GM12891 (cell line): ENCODE measurements around the gene TRANK1.

Experiments used
- DNase-seq: peaks from one replicate; pipeline ENCODE4 v3.0.0; 2011; ENCODE audit warnings: low spot score; ENCODE audit not compliant: insufficient read length
- FAIRE-seq: peaks from 2 replicates; lab custom pipeline; 2011; peaks lifted over from hg19 to GRCh38; lab: Jason Lieb, UNC
- PAX5 ChIP-seq: IDR thresholded peaks from 2 replicates; pipeline ENCODE4 v1.6.1; 2011; ENCODE audit warnings: low read length, moderate library complexity, mild to moderate bottlenecking; ENCODE audit not compliant: insufficient read depth, severe bottlenecking
- POLR2A ChIP-seq: IDR thresholded peaks from 2 replicates; pipeline ENCODE4 v1.6.1; 2011; ENCODE audit warnings: low read depth, low read length, control low read depth
- POLR2AphosphoS5 ChIP-seq: IDR thresholded peaks from 2 replicates; pipeline ENCODE4 v1.6.1; 2011; ENCODE audit warnings: low read depth, low read length, control low read depth
- POU2F2 ChIP-seq: IDR thresholded peaks from 2 replicates; pipeline ENCODE4 v1.6.1; 2011; ENCODE audit warnings: low read depth, mild to moderate bottlenecking, control low read depth, low read length, moderate library complexity
- SPI1 ChIP-seq: IDR thresholded peaks from 2 replicates; pipeline ENCODE4 v1.6.1; 2011; ENCODE audit warnings: low read depth, low read length, control low read depth
- TAF1 ChIP-seq: IDR thresholded peaks from 2 replicates; pipeline ENCODE4 v1.6.1; 2011; ENCODE audit warnings: low read depth, low read length, control low read depth

The TRANK1 gene

DNA sequence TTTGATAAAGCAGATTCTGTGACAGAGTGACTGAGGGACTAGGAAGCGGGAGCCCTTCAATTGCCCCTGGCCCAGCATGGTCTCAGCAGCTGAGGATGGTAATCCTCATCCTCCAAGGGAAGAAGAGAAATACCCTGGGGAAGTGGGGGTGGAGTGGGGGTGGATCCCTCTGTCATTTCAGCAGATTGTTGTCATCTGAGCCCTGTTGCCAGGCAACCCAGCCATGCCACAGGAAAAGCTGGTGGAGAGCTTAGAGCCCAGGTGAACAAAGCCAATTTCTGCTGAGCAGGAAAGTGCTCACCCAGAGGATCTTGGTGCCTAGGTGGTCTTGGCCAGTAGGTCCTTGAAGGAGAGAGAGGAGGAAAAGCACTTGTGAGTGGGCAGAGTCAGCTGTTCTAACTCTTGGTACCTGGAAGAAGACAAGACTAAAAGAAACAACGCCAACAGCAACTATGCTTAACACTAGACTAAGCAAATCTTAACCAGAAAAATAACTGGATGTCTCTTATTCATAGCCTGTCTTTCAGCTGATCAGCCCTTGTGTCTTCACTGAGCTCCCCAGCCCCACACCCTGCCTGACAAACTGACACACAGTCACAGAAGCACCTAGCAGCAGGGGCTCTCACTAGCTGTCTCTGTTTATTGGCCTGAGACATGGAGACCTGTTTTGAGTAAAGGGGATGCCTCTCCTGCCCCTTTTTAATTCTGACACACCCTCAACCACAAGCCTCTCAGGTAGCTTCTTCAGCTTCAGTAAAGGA, 140.4 kb downstream of the TRANK1 start:
- FAIRE-seq, result no peak

DNA sequence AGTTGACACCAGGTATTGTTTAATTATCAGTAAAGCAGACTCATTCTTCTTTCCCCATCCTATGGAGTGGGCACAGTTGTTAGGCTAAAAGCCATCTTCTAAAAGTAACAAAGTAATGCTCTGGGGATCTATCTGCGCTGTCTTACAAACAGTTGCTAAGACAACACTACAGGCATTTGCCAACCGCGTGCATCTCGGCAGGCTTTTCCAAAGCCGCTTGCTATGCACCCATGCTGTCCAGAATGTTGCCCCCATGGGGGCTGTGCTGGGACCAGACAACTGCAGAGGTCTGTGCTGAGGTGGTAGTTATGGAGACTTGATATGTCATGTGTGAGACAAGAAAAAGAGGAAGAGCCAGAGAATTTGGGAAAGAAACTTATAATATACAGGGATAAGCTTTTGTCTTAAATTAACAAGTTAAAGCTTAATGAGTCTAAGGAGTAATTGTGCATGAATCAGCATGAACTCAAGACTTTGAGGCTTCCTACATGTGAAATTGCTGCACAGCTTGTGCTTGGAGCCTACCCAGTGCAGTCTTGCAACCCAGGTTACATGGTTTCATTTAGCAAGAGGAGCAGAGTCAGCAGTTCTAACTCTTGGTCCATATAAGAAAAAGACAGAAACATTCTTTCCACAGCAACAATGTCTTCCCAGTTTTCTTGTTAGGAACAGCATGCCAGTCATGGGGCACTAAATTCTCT, 141.6 kb downstream of the TRANK1 start:
- no peak for FAIRE-seq
- TF ChIP-seq PAX5 (no peak), POLR2A (no peak), TAF1 (no peak), POLR2AphosphoS5 (no peak), SPI1 (no peak), POU2F2 (no peak)
- DNase-seq, result no peak

More for the DNA sequence above, 140.4 kb downstream of the TRANK1 start:
- TF ChIP-seq SPI1, result no peak
- no peak for TF ChIP-seq POLR2A
- TF ChIP-seq PAX5, result no peak
- TF ChIP-seq POU2F2, result no peak
- TF ChIP-seq POLR2AphosphoS5, result no peak
- no peak for TF ChIP-seq TAF1
- DNase-seq, result no peak

DNA sequence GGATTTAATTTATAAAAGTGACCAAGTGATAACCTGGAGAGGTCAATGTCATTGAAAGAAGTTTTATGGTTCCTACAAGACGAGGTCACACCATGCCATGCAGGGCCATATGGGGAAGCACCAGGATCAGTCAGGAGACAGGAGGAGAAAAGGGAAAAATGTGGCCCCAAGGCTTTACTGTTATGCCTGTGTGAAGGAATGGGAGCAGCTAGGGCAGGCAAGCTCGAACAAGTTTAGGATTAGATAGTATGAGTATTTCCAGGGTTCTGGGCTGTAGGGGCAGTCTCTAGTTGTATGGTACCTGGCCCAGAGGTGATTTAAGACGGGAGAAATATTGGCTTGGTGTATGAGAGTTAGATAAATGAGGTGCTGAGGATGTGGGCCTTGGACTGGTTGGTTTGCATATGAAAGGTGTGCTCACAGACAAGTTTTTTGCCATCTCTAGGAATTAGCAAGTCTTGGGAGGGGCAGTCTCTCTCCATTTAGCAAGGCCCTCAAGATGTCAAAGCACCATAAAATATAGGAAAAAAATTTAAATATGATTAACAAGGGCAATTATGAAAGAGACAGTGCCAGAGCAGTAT, 144.2 kb downstream of the TRANK1 start:
- FAIRE-seq (no peak), DNase-seq (no peak)
- no peak for TF ChIP-seq POLR2AphosphoS5
- TF ChIP-seq POU2F2, result no peak
- no peak for TF ChIP-seq PAX5
- TF ChIP-seq TAF1, result no peak
- TF ChIP-seq SPI1, result no peak
- TF ChIP-seq POLR2A, result no peak

DNA sequence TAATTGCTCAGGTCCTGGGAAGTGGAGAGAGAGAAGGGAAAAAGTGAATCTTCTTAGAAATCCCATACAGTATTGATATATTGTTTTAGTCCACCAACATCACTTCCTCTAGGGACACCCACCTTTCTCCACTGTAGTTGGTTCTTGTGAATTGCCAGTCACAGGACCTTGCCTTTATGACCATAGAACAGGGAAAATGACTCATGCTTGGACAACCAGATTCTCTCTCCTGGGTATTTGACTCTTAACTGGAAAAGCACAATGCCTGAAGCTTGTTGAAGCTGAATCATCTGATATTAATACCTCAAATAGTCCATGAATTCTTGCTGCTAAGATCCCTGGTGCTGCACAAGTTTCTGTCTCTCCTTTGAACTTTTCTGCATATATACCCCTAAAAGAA, 148.0 kb downstream of the TRANK1 start:
- TF ChIP-seq PAX5 (no peak), SPI1 (no peak), POLR2A (no peak), TAF1 (no peak), POLR2AphosphoS5 (no peak), POU2F2 (no peak)
- DNase-seq (no peak), FAIRE-seq (no peak)

DNA sequence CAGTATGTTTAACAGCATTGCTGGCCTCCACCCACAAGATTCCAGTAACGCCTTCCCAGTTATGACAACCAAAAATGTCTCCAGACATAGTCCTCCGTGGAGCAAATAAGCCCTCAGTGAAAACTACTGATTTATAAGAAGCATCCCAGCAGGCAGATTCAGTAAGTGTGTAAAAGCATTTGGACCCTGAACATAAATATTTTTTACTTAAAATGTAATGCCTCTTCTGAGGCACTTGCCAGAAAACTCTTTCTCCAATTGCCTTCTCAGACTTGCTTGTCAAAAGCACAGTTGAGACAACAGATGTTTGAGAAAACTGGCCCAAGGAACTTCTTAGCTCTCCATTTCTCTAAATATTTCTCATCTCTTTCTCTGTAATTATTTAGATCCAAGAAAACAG, 148.7 kb downstream of the TRANK1 start:
- FAIRE-seq, result no peak
- no peak for TF ChIP-seq SPI1
- TF ChIP-seq PAX5, result no peak
- TF ChIP-seq POLR2A, result no peak
- TF ChIP-seq POLR2AphosphoS5, result no peak

DNA sequence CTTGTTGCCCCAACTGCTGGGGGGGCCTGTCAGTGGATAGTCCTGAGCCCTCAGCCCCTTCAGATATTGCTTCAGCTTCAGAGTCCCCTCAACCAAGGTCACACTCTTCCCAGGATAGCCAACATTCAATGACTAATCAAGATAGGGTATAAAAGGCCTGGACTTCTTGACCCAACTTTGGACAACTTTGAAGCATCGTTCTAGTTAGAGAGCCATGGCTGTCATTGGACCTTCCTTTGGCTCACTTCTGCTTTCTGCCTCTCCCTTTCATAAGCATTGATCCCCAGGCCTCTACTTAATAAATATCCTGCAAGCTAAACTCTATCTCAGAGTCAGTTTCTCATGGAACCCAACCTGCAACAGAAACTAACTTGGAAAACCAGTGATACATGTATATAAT, 149.2 kb downstream of the TRANK1 start:
- TF ChIP-seq SPI1 (peak; percentile 59), TAF1 (no peak)
- DNase-seq, result no peak
- FAIRE-seq, result no peak

More for the DNA sequence above, 148.7 kb downstream of the TRANK1 start:
- DNase-seq, result no peak

DNA sequence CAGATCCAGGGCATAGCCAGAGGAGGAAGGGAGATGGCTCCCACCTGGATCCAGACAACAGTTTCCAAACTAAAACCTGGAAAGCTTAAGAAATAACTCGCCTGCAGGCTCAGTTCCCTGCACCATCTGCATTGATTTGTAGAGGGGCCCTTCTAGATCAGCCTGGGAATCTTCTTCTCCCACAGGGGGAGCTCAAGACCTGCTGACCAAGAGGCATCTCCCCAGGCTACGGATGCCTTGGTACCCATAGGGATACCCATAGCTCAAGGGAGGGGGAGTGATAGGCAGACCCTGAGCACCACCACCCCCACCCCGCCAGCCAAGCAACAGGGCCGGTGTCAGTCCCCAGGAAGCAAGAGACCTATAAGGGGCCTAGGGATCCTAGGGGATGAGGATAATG, 152.5 kb downstream of the TRANK1 start:
- TF ChIP-seq SPI1, result no peak
- TF ChIP-seq PAX5, result no peak
- TF ChIP-seq POU2F2, result no peak
- no peak for TF ChIP-seq POLR2A
- no peak for TF ChIP-seq TAF1
- TF ChIP-seq POLR2AphosphoS5, result no peak
- no peak for DNase-seq
- no peak for FAIRE-seq

DNA sequence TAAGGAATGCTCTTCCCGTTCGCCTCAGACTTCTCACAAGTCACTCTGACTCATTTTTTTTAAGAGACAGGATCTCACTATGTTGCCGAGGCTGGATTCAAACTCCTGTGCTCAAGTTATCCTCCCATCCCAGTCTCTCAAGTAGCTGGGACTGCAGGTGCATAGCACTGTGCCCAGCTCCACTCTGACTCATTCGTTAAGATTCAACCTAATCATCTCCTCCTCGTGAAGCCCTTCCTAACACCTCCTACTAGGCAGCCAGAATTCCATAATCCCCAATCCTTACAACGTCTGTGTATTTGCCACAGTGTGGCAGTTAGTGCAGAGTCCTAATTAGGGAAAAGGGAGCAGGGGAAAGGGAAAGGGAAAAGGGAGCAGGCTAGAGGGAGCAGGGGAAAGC, 154.1 kb downstream of the TRANK1 start:
- DNase-seq (no peak), FAIRE-seq (no peak)
- TF ChIP-seq SPI1 (no peak), POU2F2 (no peak), PAX5 (no peak)

DNA sequence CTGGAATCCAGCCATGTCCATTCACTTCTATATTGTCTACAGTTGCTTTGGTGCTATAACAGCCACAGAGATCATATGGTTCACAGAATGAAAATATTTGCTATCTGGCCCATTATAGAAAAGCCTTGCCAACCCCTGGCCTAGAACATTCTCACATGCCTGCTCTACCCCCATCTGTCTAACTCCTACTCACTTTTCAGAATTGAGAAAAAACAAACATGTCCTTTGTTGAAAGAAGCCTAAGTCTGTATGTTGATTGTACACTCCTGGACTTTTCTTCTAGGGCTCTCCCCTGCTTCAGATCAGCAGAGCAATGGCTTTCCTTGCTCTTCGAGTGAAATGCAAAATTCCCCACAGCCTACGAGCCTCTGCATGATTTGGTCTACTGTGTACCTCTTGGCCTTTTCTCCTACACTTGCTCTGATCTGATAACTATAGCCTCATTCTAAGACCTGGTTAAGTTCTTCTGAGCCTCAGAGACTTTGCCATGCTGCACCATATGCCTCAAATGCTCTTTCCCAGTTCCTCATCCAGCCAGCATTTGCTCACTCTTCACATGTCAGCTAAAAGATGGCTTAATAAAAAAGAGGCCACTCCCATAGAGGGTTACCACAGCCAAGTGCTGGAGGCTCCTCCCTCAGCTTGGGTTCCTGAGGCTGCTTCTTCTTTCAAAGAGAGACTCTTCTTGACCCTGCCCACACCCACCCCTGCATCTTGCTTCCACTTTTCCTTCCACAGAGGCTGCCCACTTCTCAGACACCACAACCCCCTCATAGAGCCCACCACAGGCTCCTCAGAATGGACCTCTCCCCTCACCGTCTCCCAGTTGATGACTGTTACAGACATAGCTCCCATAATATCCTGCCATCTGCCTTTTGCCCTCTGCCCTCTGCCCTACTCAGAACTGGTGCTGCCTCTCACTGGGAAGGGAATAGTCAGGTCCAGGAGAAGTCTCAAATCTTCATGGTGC, 157.6 kb downstream of the TRANK1 start:
- DNase-seq (no peak), FAIRE-seq (no peak)

DNA sequence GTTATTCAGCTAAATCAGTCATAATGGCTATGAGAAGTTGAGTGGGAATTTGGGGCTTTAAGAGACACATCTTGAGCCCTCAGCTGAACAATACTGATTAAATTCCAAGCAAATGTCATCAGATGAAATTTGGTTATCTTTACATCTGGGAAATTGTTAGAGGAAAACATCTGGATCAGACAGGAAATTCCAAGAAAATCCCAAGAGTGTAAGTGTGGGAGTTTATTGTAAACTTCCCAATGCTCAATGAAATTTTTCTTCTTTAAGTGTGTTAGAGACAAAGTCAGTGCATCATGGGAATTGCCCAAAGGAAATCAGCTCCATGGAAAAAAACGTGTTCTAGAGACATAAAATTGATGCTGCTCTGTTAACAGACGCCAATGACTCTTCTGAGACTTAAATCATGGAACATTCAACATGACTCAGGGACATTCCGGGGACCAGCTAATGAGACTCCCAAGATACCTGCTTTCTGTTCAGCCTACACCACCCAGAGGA, 160.7 kb downstream of the TRANK1 start:
- no peak for DNase-seq
- TF ChIP-seq TAF1 (no peak), SPI1 (no peak), POU2F2 (no peak), POLR2AphosphoS5 (no peak), POLR2A (no peak), PAX5 (no peak)
- no peak for FAIRE-seq

More for the DNA sequence above, 157.6 kb downstream of the TRANK1 start:
- no peak for TF ChIP-seq PAX5
